Fibroblast of villous mesenchyme (primary cell): ENCODE results near the gene HMGN1. TPM values are rescaled to one million over a fixed set of nuclear protein-coding genes. Genes with fewer than 3 reads are reported as not detected.
A peak's percentile ranks its signal among the peaks of the same experiment; 100 is the strongest.

Source experiments
- DNase-seq: peaks from one replicate; pipeline ENCODE4 v3.0.0-alpha.2; 2010; ENCODE audit warnings: low read depth
- H3K4me3 ChIP-seq: 2 replicates; pipeline ENCODE4 v1.5.1; 2011; ENCODE audit warnings: low read depth, mild to moderate bottlenecking, low read length
- total RNA-seq: library from RNA; depleted of rRNA; stranded (reverse); fragments of >200 nt; gene quantifications from 2 replicates; pipeline ENCODE4 v1.2.3, GENCODE V29; 2012
- TF ChIP-seq, protein P1 (sequence below): IDR thresholded peaks from 2 replicates; pipeline ENCODE4 v1.5.1; 2012; ENCODE audit warnings: low read depth, mild to moderate bottlenecking, low read length; ENCODE audit not compliant: insufficient read depth

The HMGN1 gene
- total RNA-seq, 1 donor, result 255 TPM

- DNase-seq, result peak; percentile 55
- TF ChIP-seq, protein P1, sequence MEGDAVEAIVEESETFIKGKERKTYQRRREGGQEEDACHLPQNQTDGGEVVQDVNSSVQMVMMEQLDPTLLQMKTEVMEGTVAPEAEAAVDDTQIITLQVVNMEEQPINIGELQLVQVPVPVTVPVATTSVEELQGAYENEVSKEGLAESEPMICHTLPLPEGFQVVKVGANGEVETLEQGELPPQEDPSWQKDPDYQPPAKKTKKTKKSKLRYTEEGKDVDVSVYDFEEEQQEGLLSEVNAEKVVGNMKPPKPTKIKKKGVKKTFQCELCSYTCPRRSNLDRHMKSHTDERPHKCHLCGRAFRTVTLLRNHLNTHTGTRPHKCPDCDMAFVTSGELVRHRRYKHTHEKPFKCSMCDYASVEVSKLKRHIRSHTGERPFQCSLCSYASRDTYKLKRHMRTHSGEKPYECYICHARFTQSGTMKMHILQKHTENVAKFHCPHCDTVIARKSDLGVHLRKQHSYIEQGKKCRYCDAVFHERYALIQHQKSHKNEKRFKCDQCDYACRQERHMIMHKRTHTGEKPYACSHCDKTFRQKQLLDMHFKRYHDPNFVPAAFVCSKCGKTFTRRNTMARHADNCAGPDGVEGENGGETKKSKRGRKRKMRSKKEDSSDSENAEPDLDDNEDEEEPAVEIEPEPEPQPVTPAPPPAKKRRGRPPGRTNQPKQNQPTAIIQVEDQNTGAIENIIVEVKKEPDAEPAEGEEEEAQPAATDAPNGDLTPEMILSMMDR, result no peak
- no peak overlapping the region for H3K4me3 ChIP-seq
Observed at GRCh38 chr21:39319251-39319756, 29.6 kb downstream of the HMGN1 start.

- H3K4me3 ChIP-seq, result no peak overlapping the region
- TF ChIP-seq, protein P1, result no peak
- DNase-seq, result no peak
Observed at GRCh38 chr21:39318091-39318959, 30.6 kb downstream of the HMGN1 start.

DNA sequence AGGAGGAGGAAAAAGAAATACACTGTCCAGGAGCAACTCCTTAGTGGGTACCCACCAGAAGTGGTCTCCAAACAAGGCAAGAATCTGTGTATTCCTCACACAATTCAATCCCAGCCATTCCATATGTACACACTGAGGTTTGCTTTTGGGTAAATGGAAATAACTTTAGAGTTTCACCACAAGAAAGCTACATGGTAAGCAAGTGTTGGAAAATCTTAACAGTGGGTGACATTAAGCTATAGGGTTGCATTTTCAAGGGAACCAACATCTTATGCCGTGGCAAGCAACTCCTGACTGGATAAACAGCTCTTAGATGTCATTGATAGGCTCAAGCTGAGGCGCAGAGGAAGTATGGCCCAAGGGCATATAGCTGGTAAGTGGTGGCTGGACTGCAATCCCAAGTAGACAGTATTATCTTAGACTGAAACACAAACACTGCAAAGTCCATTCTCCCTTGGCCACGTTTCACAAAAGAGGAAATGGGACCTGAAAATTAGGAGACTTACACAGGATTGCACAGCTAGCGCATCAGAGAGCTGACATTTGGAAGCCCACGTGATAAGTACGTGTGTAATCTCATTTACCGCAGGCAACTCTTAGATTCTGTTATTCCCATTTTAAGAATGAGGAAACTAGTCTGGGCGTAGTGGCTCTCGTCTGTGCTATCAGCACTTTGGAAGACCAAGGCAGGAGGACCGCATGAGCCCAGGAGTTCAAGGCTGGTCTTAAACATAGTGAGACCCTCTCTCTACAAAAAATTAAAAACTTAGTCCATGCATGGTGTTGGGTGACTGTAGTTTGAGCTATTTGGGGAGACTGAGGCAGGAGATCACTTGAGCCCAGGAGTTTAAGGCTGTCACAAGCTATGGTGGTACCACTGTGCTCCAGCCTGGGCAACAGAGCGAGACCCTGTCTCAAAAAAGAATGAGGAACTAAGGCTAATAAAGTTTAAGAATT lies 31.5 kb downstream of the HMGN1 start:
- no peak for DNase-seq
- no peak overlapping the region for H3K4me3 ChIP-seq
- TF ChIP-seq, protein P1, result no peak

- TF ChIP-seq, protein P1, result no peak
- no peak for DNase-seq
- H3K4me3 ChIP-seq, result no peak overlapping the region
Observed at GRCh38 chr21:39316729-39317128, 32.2 kb downstream of the HMGN1 start.

DNA sequence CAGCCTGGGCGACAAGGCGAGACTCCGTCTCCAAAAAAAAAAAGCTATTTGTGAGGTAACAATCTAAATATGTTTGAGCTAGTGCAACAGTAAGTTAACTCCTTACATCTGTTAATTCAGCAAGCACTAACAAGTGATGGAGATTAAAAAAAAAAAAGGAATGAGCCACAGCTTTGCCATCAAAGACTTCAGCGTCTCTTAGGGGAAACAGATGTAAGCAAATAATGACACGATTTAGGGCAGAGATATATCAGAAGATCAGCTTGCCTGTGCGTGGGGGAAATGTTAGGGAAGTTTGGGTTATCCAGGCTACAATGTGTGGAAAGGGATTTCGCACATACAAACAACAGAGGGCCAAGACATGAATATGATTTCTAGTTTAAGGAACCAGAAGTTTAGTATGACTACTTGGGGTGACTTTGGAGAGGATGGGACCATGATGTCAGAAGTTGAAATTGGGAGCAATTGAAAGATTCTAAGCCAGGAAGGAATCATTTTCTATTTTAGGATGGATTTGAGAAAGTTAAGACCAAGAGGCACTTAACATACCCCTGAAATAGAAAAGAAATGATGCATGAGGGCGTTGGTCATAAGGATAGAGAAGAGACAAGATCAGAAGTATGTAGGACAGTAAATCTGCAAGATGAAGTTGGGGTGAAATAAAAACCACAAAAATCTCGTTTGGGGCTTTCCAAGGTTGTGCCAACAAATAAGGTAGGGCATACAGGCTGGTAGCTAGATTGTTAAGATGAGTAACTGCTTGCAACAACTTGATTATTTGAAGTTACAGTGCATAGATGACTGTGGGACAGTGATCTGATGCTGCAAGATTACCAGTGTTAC lies 33.1 kb downstream of the HMGN1 start:
- H3K4me3 ChIP-seq, result no peak overlapping the region
- DNase-seq, result no peak
- TF ChIP-seq, protein P1, result no peak
